Esophagus squamous epithelium (tissue), 5 donors: ENCODE measurements around the gene PLSCR1. TPM values are rescaled to one million over a fixed set of nuclear protein-coding genes. Genes with fewer than 3 reads are reported as not detected.

Experiments
- DNase-seq: peaks from one replicate; lab custom pipeline; 2025; lab: John Stamatoyannopoulos, UW
- H3K27ac ChIP-seq, 4 donors: fragments of 200-600 bp; sonication (generic); one replicate each; pipeline ENCODE4 v1.5.1; 2016 to 2019; ENCODE audit warnings: mild to moderate bottlenecking in 1 of 4
- H3K27me3 ChIP-seq, 4 donors: fragments of 200-600 bp; sonication (generic); 1 replicate in 3 of 4; 2 replicates in 1 of 4; pipeline versions ENCODE4 v1.5.1 to v1.6.0; 2017 to 2021; ENCODE audit warnings: antibody characterized with exemption in 1 of 4
- H3K36me3 ChIP-seq, 3 donors: fragments of 200-600 bp; sonication (generic); one replicate each; pipeline ENCODE4 v1.5.1; 2016 to 2019
- H3K4me1 ChIP-seq, 3 donors: fragments of 200-600 bp; sonication (generic); one replicate each; pipeline ENCODE4 v1.5.1; 2017 to 2019
- H3K4me3 ChIP-seq, 4 donors: fragments of 200-600 bp; sonication (generic); 1 replicate in 3 of 4; 2 replicates in 1 of 4; pipeline ENCODE4 v1.5.1; 2016 to 2019; ENCODE audit warnings: mild to moderate bottlenecking in 2 of 4, moderate library complexity in 1 of 4
- H3K9me3 ChIP-seq, 3 donors: fragments of 200-600 bp; sonication (generic); one replicate each; pipeline ENCODE4 v1.5.1; 2016 to 2019
- CTCF ChIP-seq, 6 experiments: fragments of 450-650 bp in 4 of 6; fragments of 200-600 bp in 2 of 6; sonication (generic) in 2 of 6; IDR thresholded peaks; one replicate each; pipeline ENCODE4 v1.5.1; 2016 to 2019; ENCODE audit warnings: antibody characterized with exemption in 6 of 6, mild to moderate bottlenecking in 4 of 6, moderate library complexity in 4 of 6
- POLR2A ChIP-seq, 4 donors: fragments of 450-650 bp; IDR thresholded peaks; one replicate each; pipeline ENCODE4 v1.6.1; 2017; ENCODE audit warnings: antibody characterized with exemption in 4 of 4, mild to moderate bottlenecking in 4 of 4, moderate library complexity in 3 of 4
- WGBS, 2 donors: methylation state at CpG; one replicate each; pipeline ENCODE4 v1.1.5; 2018; 5-methylcytosine and 5-hydroxymethylcytosine counted together
- intact Hi-C: fragments of 100-400 bp; cut with DNase I; formaldehyde crosslinking; loops from one replicate; pipeline ENCODE4 v1.15.0; 2022
- total RNA-seq, 4 donors: library from RNA; depleted of rRNA; stranded (reverse); fragments of >200 nt; gene quantifications; one replicate each; pipeline ENCODE4 v1.1.0, GENCODE V29; 2016
- donor health status: DM: yes; HTN: yes; CAD: no.

Gene PLSCR1
- total RNA-seq, 4 donors from 2014 or later = 51.1 to 138 (median 63.3) TPM

- TF ChIP-seq POLR2A (IDR thresholded peaks at IDR 0.05) (no peak), CTCF (IDR thresholded peaks at IDR 0.05) (no peak)
- Histone ChIP-seq H3K4me1 (peaks cover 0 to 6% (median 0%) of the 10 kb centered on the region in 3 donors), H3K9me3 (peaks cover 0 to 6% (median 0%) of the 10 kb centered on the region in 3 donors), H3K4me3 (no peak overlapping the region), H3K27ac (no peak overlapping the region), H3K36me3 (no peaks in the 10 kb centered on the region), H3K27me3 (no peaks in the 10 kb centered on the region)
- DNase-seq = no peak
- intact Hi-C loops = loop anchor here (10.0 kb wide), 1 partner anchor 367 kb away; no protein-coding TSS in a partner anchor
Observed at GRCh38 chr3:146581951-146582467, 37.6 kb upstream of the PLSCR1 start.

- 41 to 47% methylated on average over 1 of the region's 1 CpG for WGBS, 2 donors
- H3K4me1 ChIP-seq = peaks cover 0 to 6% (median 0%) of the 10 kb centered on the region in 3 donors
- intact Hi-C loops = loop anchor here (10.0 kb wide), 1 partner anchor 366 kb away; no protein-coding TSS in a partner anchor
- H3K27ac ChIP-seq = no peak overlapping the region
- TF ChIP-seq CTCF (IDR thresholded peaks at IDR 0.05) (no peak), POLR2A (IDR thresholded peaks at IDR 0.05) (no peak)
- H3K36me3 ChIP-seq = no peaks in the 10 kb centered on the region
- no peak overlapping the region for H3K4me3 ChIP-seq
- no peak for DNase-seq
- H3K27me3 ChIP-seq = no peaks in the 10 kb centered on the region
- H3K9me3 ChIP-seq = peaks cover 0 to 6% (median 0%) of the 10 kb centered on the region in 3 donors
Observed at GRCh38 chr3:146581080-146581601, 36.7 kb upstream of the PLSCR1 start.

GRCh38 chr3:146577662-146578061 is 33.3 kb upstream of the PLSCR1 start:
- H3K4me1 ChIP-seq = peaks cover 0 to 6% (median 0%) of the 10 kb centered on the region in 3 donors
- peaks cover 0 to 3% (median 0%) of the 10 kb centered on the region in 3 donors for H3K9me3 ChIP-seq
- intact Hi-C loops = loop anchor here (10.0 kb wide), 1 partner anchor 243 kb away; no protein-coding TSS in a partner anchor
- TF ChIP-seq POLR2A (IDR thresholded peaks at IDR 0.05) = no peak
- TF ChIP-seq CTCF (IDR thresholded peaks at IDR 0.05) = peak in 5 of 6 experiments; percentile 28 to 59 (median 34)
- H3K27ac ChIP-seq = no peak overlapping the region
- DNase-seq = no peak
- H3K4me3 ChIP-seq = no peak overlapping the region
- no peaks in the 10 kb centered on the region for H3K36me3 ChIP-seq
- H3K27me3 ChIP-seq = no peaks in the 10 kb centered on the region

- H3K36me3 ChIP-seq = no peaks in the 10 kb centered on the region
- no peak overlapping the region for H3K27ac ChIP-seq
- intact Hi-C loops = loop anchor here (10.0 kb wide), 1 partner anchor 241 kb away; no protein-coding TSS in a partner anchor
- no peak overlapping the region for H3K4me3 ChIP-seq
- no peaks in the 10 kb centered on the region for H3K4me1 ChIP-seq
- DNase-seq = no peak
- no peaks in the 10 kb centered on the region for H3K27me3 ChIP-seq
- no peak for TF ChIP-seq POLR2A (IDR thresholded peaks at IDR 0.05)
- TF ChIP-seq CTCF (IDR thresholded peaks at IDR 0.05) = no peak
- no peaks in the 10 kb centered on the region for H3K9me3 ChIP-seq
- WGBS, 2 donors = 70 to 89% methylated on average over 2 of the region's 2 CpGs
Observed at GRCh38 chr3:146575636-146576035, 31.2 kb upstream of the PLSCR1 start.

GRCh38 chr3:146574173-146574572 is 29.8 kb upstream of the PLSCR1 start:
- intact Hi-C loops = loop anchor here (10.0 kb wide), 1 partner anchor 239 kb away; no protein-coding TSS in a partner anchor
- 70 to 74% methylated on average over 1 of the region's 1 CpG for WGBS, 2 donors

More at GRCh38 chr3:146574173-146574572, 29.8 kb upstream of the PLSCR1 start:
- DNase-seq = no peak
- Histone ChIP-seq H3K27ac (no peak overlapping the region), H3K4me3 (no peak overlapping the region), H3K36me3 (no peaks in the 10 kb centered on the region), H3K9me3 (no peaks in the 10 kb centered on the region), H3K27me3 (no peaks in the 10 kb centered on the region), H3K4me1 (no peaks in the 10 kb centered on the region)
- no peak for TF ChIP-seq POLR2A (IDR thresholded peaks at IDR 0.05)
- TF ChIP-seq CTCF (IDR thresholded peaks at IDR 0.05) = no peak
